ENCODE data around the gene ANXA4. TPM values are rescaled to one million over a fixed set of nuclear protein-coding genes. Genes with fewer than 3 reads are reported as not detected.

ANXA4 gene
- total RNA-seq, 3 donors from 2014 or later (not counting 1 experiment from before 2014, with no cell fraction given) = 44.6 to 63.6 (median 55.8) TPM

DNA sequence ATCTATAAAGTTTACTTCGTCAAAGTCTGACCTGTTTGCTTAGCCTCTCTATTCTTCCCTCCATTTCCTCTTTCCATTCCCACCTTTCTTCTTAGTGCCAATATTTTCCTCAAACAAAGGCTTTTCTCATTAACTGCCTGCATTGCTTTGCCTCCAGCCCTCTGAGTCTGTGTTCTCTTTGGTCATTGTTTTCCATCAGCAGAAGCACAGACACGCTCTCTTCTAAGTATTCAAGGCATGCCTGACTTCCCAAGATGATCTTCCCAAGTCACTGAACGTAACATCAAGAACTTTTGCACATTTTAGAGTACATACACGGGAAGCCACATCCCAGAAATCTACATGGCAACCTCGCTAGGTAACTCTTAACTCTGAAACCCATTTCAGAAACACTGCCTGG is 32.6 kb upstream of the ANXA4 start:
- H3K9me3 Mint-ChIP-seq = no peaks in the 10 kb centered on the region
- DNase-seq (no peak), ATAC-seq (no peak)
- H3K4me3 Mint-ChIP-seq = no peak overlapping the region
- TF ChIP-seq, protein P1, sequence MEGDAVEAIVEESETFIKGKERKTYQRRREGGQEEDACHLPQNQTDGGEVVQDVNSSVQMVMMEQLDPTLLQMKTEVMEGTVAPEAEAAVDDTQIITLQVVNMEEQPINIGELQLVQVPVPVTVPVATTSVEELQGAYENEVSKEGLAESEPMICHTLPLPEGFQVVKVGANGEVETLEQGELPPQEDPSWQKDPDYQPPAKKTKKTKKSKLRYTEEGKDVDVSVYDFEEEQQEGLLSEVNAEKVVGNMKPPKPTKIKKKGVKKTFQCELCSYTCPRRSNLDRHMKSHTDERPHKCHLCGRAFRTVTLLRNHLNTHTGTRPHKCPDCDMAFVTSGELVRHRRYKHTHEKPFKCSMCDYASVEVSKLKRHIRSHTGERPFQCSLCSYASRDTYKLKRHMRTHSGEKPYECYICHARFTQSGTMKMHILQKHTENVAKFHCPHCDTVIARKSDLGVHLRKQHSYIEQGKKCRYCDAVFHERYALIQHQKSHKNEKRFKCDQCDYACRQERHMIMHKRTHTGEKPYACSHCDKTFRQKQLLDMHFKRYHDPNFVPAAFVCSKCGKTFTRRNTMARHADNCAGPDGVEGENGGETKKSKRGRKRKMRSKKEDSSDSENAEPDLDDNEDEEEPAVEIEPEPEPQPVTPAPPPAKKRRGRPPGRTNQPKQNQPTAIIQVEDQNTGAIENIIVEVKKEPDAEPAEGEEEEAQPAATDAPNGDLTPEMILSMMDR (IDR thresholded peaks at IDR 0.05) = no peak
- H3K27ac Mint-ChIP-seq = no peak overlapping the region
- peaks cover 0 to 8% of the 10 kb centered on the region in 2 donors for H3K4me1 Mint-ChIP-seq
- Histone ChIP-seq H3K27me3 (ENCODE audit: control insufficient read depth, insufficient read depth, low read length) (no peaks in the 10 kb centered on the region), H3K4me1 (ENCODE audit: control insufficient read depth, insufficient read depth, low read length) (peaks cover 2% of the 10 kb centered on the region), H3K36me3 (ENCODE audit: control insufficient read depth, insufficient read depth, low read length) (no peaks in the 10 kb centered on the region), H3K27ac (ENCODE audit: low read length) (no peak overlapping the region), H3K9me3 (ENCODE audit: control insufficient read depth, insufficient read depth, low read length) (no peaks in the 10 kb centered on the region), H3K4me3 (ENCODE audit: low read length) (no peak overlapping the region)
- WGBS (ENCODE audit: insufficient coverage) = 93% methylated on average over 5 of the region's 5 CpGs
- H3K27me3 Mint-ChIP-seq (ENCODE audit: low read depth in 2 of 2) = no peaks in the 10 kb centered on the region
- H3K36me3 Mint-ChIP-seq = no peaks in the 10 kb centered on the region
- intact Hi-C loops (cut with micrococcal nuclease) = no loop called here

DNA sequence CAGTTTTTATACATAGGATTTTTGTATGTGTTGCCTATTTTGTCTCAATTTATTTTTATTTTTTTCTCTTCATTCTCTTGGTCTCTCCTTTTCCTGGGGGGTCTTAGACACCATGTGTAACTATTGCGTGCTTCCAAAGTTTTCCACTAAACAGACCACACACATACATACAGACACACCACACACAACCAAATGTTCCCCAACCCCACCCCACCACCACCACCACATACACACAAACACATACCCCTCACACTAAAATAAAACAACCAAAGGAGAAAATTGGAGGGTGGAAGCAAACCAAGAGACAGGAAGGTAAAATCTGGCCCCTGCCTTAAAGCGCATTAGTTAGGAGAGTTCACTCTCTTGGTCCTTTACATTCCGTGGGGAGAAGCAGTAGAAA is 30.0 kb upstream of the ANXA4 start:
- Mint-ChIP-seq H3K27me3 (ENCODE audit: low read depth in 2 of 2) (no peaks in the 10 kb centered on the region), H3K4me3 (no peak overlapping the region), H3K9me3 (no peaks in the 10 kb centered on the region), H3K4me1 (peaks cover 7 to 14% of the 10 kb centered on the region in 2 donors), H3K36me3 (no peaks in the 10 kb centered on the region), H3K27ac (no peak overlapping the region)
- WGBS (ENCODE audit: insufficient coverage) = 95% methylated on average over 3 of the region's 3 CpGs
- ATAC-seq (no peak), DNase-seq (no peak)
- Histone ChIP-seq H3K36me3 (ENCODE audit: control insufficient read depth, insufficient read depth, low read length) (no peaks in the 10 kb centered on the region), H3K27ac (ENCODE audit: low read length) (no peak overlapping the region), H3K4me1 (ENCODE audit: control insufficient read depth, insufficient read depth, low read length) (peaks cover 6% of the 10 kb centered on the region), H3K4me3 (ENCODE audit: low read length) (no peak overlapping the region), H3K27me3 (ENCODE audit: control insufficient read depth, insufficient read depth, low read length) (no peaks in the 10 kb centered on the region), H3K9me3 (ENCODE audit: control insufficient read depth, insufficient read depth, low read length) (no peaks in the 10 kb centered on the region)
- TF ChIP-seq, protein P1 (IDR thresholded peaks at IDR 0.05) = no peak
- intact Hi-C loops (cut with micrococcal nuclease) = loop anchor here (5.0 kb wide), 1 partner anchor 275 kb away; the partner anchor contains the start of gene NFU1

DNA sequence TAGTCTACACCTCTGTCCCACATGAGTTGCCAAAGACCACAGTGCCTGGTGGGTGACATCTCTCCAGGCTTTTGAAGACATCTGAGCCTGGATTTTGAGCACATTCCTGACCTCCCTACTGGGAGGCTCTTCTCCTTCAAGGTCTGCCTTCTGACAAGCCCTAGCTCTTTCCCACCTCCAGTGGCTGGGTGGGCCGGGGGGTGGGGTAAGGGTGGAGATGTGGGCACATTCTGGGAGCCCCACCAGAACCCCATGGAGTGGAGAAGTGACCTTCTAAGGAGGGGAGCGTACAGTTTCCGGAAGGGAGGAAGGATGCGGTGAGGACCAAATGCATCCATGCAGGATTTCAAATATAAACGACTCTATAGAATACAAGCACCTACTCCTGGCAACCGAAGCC is 27.9 kb upstream of the ANXA4 start:
- DNase-seq (no peak), ATAC-seq (no peak)
- WGBS (ENCODE audit: insufficient coverage) = 95% methylated on average over 5 of the region's 6 CpGs
- Mint-ChIP-seq H3K27me3 (ENCODE audit: low read depth in 2 of 2) (no peaks in the 10 kb centered on the region), H3K9me3 (no peaks in the 10 kb centered on the region), H3K4me3 (no peak overlapping the region), H3K36me3 (no peaks in the 10 kb centered on the region), H3K27ac (no peak overlapping the region), H3K4me1 (peaks cover 6 to 7% of the 10 kb centered on the region in 2 donors)
- Histone ChIP-seq H3K27me3 (ENCODE audit: control insufficient read depth, insufficient read depth, low read length) (no peaks in the 10 kb centered on the region), H3K4me1 (ENCODE audit: control insufficient read depth, insufficient read depth, low read length) (peaks cover 6% of the 10 kb centered on the region), H3K36me3 (ENCODE audit: control insufficient read depth, insufficient read depth, low read length) (no peaks in the 10 kb centered on the region), H3K9me3 (ENCODE audit: control insufficient read depth, insufficient read depth, low read length) (no peaks in the 10 kb centered on the region), H3K4me3 (ENCODE audit: low read length) (no peak overlapping the region), H3K27ac (ENCODE audit: low read length) (no peak overlapping the region)
- intact Hi-C loops (cut with micrococcal nuclease) = loop anchor here (1.0 to 5.0 kb wide), 4 partner anchors 69 to 339 kb away; partner anchors contain the start of gene NFU1
- TF ChIP-seq, protein P1 (IDR thresholded peaks at IDR 0.05) = no peak

All from natural killer cell (primary cell).